Glutamatergic neuron (in vitro differentiated cells): ENCODE measurements around the gene MIPEP. TPM values are rescaled to one million over a fixed set of nuclear protein-coding genes. Genes with fewer than 3 reads are reported as not detected.
A peak's percentile ranks its signal among the peaks of the same experiment; 100 is the strongest.

ENCODE experiments used
- DNase-seq: peaks from one replicate; pipeline ENCODE4 v3.0.0; 2022
- H3K27ac Mint-ChIP-seq: one replicate; pipeline ENCODE4 v1.8.0; 2020; ENCODE audit warnings: mild to moderate bottlenecking, mixed read lengths, inconsistent platforms; ENCODE audit not compliant: unreplicated experiment
- H3K27me3 Mint-ChIP-seq: one replicate; pipeline ENCODE4 v1.8.0; 2020; ENCODE audit warnings: mild to moderate bottlenecking, moderate library complexity, mixed read lengths, inconsistent platforms; ENCODE audit not compliant: unreplicated experiment
- H3K36me3 Mint-ChIP-seq: one replicate; pipeline ENCODE4 v1.8.0; 2020; ENCODE audit warnings: mild to moderate bottlenecking, mixed read lengths, inconsistent platforms; ENCODE audit not compliant: unreplicated experiment
- H3K4me1 Mint-ChIP-seq: one replicate; pipeline ENCODE4 v1.8.0; 2020; ENCODE audit warnings: mild to moderate bottlenecking, low read depth, mixed read lengths, inconsistent platforms; ENCODE audit not compliant: unreplicated experiment
- H3K4me3 Mint-ChIP-seq: one replicate; pipeline ENCODE4 v1.8.0; 2020; ENCODE audit warnings: mild to moderate bottlenecking, mixed read lengths, inconsistent platforms; ENCODE audit not compliant: unreplicated experiment
- H3K9me3 Mint-ChIP-seq: one replicate; pipeline ENCODE4 v1.8.0; 2020; ENCODE audit warnings: mild to moderate bottlenecking, moderate library complexity, mixed read lengths, inconsistent platforms; ENCODE audit not compliant: unreplicated experiment
- total RNA-seq: library from RNA; stranded (reverse); fragmentation: NEBNext Ultra II Directional; extraction: Animal tissue kit (Norgen Biotek cat#: 25700); gene quantifications from one replicate; pipeline ENCODE4 v1.2.1, GENCODE V29; 2021; ENCODE audit not compliant: unreplicated experiment
- TF ChIP-seq, protein P1 (sequence below): fragments of 200-600 bp; sonication (generic); IDR thresholded peaks from one replicate; pipeline ENCODE4 v1.5.0; 2021; ENCODE audit not compliant: partially characterized antibody, unreplicated experiment

Gene MIPEP
- total RNA-seq, 1 donor from 2014 or later = 7.1 TPM

- TF ChIP-seq, protein P1, sequence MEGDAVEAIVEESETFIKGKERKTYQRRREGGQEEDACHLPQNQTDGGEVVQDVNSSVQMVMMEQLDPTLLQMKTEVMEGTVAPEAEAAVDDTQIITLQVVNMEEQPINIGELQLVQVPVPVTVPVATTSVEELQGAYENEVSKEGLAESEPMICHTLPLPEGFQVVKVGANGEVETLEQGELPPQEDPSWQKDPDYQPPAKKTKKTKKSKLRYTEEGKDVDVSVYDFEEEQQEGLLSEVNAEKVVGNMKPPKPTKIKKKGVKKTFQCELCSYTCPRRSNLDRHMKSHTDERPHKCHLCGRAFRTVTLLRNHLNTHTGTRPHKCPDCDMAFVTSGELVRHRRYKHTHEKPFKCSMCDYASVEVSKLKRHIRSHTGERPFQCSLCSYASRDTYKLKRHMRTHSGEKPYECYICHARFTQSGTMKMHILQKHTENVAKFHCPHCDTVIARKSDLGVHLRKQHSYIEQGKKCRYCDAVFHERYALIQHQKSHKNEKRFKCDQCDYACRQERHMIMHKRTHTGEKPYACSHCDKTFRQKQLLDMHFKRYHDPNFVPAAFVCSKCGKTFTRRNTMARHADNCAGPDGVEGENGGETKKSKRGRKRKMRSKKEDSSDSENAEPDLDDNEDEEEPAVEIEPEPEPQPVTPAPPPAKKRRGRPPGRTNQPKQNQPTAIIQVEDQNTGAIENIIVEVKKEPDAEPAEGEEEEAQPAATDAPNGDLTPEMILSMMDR = no peak
- no peaks in the 10 kb centered on the region for H3K36me3 Mint-ChIP-seq
- H3K4me3 Mint-ChIP-seq = no peak overlapping the region
- H3K27ac Mint-ChIP-seq = no peak overlapping the region
- H3K27me3 Mint-ChIP-seq = peaks cover 5% of the 10 kb centered on the region
- DNase-seq = no peak
- peaks cover 25% of the 10 kb centered on the region for H3K4me1 Mint-ChIP-seq
- H3K9me3 Mint-ChIP-seq = peaks cover 8% of the 10 kb centered on the region
Observed at GRCh38 chr13:23718996-23719395, 170.2 kb downstream of the MIPEP start.

- no peak for DNase-seq
- Mint-ChIP-seq H3K27ac (no peak overlapping the region), H3K4me1 (peaks cover 8% of the 10 kb centered on the region), H3K9me3 (peaks cover 9% of the 10 kb centered on the region), H3K4me3 (no peak overlapping the region), H3K36me3 (peaks cover 12% of the 10 kb centered on the region), H3K27me3 (peaks cover 5% of the 10 kb centered on the region)
- TF ChIP-seq, protein P1 = no peak
Observed at GRCh38 chr13:23716401-23716800, 172.8 kb downstream of the MIPEP start.

DNA sequence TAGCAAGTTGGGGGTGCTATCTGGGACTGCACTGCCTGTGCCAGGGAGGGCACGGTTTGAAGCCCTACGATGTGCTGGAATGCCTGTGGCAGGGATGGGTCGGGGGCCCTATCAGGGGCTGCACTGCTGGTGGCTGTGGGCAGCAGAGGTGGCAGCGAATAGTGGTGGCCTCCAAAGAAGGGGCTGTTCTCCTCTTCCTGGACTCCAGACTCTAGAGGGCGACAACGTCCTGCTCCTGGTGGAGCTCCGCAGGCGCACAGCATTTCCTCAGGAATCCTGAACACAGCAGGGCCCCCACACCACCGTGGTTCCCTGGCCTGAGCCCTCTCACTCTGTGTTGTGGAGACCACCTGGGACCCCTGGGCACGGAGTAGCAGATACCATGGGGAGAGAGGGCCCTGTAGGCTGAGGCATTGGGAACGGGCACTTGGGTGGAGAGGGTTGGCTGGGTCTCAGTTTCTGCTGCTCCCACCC lies 173.4 kb downstream of the MIPEP start:
- peaks cover 9% of the 10 kb centered on the region for H3K9me3 Mint-ChIP-seq
- peak; percentile 40 for DNase-seq
- peaks cover 12% of the 10 kb centered on the region for H3K36me3 Mint-ChIP-seq
- TF ChIP-seq, protein P1 = no peak
- no peak overlapping the region for H3K4me3 Mint-ChIP-seq
- H3K27me3 Mint-ChIP-seq = peaks cover 5% of the 10 kb centered on the region
- H3K4me1 Mint-ChIP-seq = peaks cover 8% of the 10 kb centered on the region
- H3K27ac Mint-ChIP-seq = no peak overlapping the region

GRCh38 chr13:23715092-23715761 lies 174.0 kb downstream of the MIPEP start:
- H3K4me1 Mint-ChIP-seq = peaks cover 8% of the 10 kb centered on the region
- TF ChIP-seq, protein P1 = no peak
- H3K9me3 Mint-ChIP-seq = peaks cover 9% of the 10 kb centered on the region
- H3K4me3 Mint-ChIP-seq = no peak overlapping the region
- H3K27ac Mint-ChIP-seq = peak overlapping the region; percentile 75
- H3K27me3 Mint-ChIP-seq = peaks cover 5% of the 10 kb centered on the region
- H3K36me3 Mint-ChIP-seq = peaks cover 12% of the 10 kb centered on the region
- peak; percentile 47 for DNase-seq

DNA sequence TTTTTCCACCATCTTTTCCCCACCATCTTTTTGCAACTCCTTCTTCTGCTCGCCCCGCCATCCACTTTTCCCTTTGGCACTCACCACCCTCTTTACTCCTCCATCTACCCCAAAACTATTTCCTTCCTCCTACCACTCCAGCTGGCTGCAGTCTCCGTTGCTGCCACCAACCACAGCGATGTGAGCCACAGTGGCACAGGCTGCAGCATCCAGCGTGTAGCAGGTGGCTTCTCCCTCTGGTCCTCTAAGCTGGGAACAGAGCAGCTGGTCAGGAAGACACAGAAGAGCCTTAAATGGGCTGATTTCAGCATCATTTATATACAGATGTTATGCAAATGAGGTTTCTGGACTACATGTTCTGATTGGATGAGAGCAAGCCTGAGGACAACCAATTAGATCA lies 174.5 kb downstream of the MIPEP start:
- TF ChIP-seq, protein P1 = no peak
- no peak for DNase-seq
- Mint-ChIP-seq H3K4me1 (peaks cover 8% of the 10 kb centered on the region), H3K27ac (peak overlapping the region; percentile 26), H3K27me3 (peaks cover 5% of the 10 kb centered on the region), H3K36me3 (peaks cover 12% of the 10 kb centered on the region), H3K9me3 (peaks cover 9% of the 10 kb centered on the region), H3K4me3 (no peak overlapping the region)
